GM18507 (cell line): ENCODE data around the gene SYT1.

ENCODE experiments used
- DNase-seq: peaks from one replicate; pipeline ENCODE4 v3.0.0; 2011; ENCODE audit warnings: low read depth; ENCODE audit not compliant: insufficient read length; ENCODE audit errors: extremely low spot score
- FAIRE-seq: peaks from 2 replicates; lab custom pipeline; 2011; peaks lifted over from hg19 to GRCh38; lab: Jason Lieb, UNC

Gene SYT1

DNA sequence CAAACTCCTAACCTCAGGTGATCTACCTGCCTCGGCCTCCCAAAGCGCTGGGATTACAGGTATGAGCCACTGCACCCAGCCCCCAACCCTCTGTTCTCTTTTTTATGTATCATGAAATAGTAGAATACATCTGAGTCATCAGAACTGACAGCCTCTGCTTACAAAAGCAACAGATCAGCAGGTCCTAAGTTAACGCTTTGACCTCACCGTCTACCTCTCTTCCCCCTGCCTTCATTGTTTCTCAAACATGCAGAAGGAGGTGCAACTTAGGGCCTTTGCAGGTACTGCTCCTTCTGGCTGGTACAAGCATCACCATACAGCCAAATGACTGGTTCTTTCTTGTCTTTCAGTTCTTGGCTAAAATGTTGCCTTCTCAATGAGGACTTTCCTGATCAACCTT is 577.0 kb downstream of the SYT1 start:
- FAIRE-seq (no peak), DNase-seq (no peak)

GRCh38 chr12:79442396-79442795 is 577.8 kb downstream of the SYT1 start:
- FAIRE-seq (no peak), DNase-seq (no peak)

GRCh38 chr12:79444089-79444488 is 579.5 kb downstream of the SYT1 start:
- FAIRE-seq (no peak), DNase-seq (no peak)

- FAIRE-seq = no peak
- no peak for DNase-seq
Measured at GRCh38 chr12:79448816-79449215, 584.2 kb downstream of the SYT1 start.

DNA sequence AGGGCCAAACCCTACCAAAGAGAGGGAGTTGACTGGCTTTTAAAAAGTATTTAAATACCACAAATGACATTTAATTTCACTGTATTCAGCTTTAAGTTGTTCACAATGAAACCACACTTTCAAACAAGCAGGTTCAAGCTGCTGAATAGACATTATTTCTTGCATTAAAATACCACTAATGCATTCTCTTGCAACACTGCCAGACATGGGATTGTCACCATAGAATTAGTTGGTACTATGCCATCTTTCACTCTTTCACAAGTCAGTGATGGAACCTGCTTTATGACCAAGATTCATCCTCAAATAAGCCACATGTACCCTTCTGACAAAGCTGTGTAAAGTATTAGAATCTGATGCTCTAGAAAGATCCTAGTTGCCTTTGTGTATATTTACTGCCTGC is 586.8 kb downstream of the SYT1 start:
- DNase-seq = no peak
- no peak for FAIRE-seq

DNA sequence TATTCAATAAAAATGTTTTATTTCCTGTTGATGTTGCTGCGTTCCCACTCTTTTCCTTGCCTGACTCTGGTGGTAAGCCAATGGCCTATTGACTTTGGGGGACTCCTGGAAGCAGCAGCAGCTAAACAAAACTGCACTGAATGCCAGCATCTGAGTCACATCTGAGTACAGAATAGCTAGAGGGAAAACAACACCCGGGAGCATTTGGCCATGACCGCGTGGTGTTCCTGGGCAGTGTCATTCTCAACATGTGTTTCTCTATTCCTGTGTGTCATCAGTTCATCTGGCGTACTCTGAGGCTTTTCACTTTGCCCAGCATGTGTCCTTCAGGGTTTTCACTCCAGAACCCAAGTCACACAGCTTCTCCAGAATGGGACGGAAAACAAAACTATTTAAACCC is 587.4 kb downstream of the SYT1 start:
- no peak for FAIRE-seq
- no peak for DNase-seq

DNA sequence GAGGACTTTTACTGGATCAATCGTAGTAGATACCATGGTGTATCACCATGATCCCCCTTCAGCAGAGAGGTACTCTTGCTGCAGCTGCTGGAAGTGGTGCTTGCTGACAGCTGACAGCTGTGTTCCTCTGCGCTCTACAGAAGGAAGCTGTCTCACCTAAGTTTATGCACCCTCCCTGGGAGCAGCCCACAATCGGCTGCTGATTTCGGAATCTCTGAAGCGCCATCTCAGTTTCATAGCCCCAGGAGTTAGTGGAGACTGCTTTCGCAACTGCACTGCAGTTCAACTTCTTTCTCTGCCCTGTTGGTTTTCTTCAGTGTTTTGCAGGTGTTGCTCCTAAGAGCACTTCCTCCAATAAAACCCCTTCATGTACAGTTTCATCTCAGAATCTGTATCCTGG is 588.3 kb downstream of the SYT1 start:
- FAIRE-seq = no peak
- no peak for DNase-seq

GRCh38 chr12:79453820-79454219 is 589.2 kb downstream of the SYT1 start:
- DNase-seq (no peak), FAIRE-seq (no peak)

GRCh38 chr12:79454338-79454843 is 589.8 kb downstream of the SYT1 start:
- no peak for DNase-seq
- no peak for FAIRE-seq

- DNase-seq (no peak), FAIRE-seq (no peak)
Measured at GRCh38 chr12:79455286-79455685, 590.7 kb downstream of the SYT1 start.

DNA sequence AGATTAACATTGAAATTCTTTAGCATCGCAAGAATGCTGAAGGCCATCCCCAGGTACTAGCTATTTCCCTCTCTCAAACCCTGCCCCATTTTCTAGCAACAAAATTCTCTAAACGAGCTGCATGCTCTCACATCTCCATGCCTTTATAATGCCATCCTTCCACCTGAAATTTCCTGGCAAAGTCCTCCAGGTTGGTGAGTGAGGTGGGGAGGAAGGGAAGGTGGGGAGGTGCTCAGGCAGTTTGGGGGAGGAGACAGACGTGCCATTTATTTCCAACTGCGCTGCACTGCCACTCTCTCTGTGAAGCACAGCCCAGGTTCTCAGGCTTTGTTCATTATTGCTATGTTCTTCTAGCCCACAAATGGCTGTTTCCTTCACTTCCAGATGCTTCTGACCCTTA is 617.7 kb downstream of the SYT1 start:
- DNase-seq (no peak), FAIRE-seq (no peak)

DNA sequence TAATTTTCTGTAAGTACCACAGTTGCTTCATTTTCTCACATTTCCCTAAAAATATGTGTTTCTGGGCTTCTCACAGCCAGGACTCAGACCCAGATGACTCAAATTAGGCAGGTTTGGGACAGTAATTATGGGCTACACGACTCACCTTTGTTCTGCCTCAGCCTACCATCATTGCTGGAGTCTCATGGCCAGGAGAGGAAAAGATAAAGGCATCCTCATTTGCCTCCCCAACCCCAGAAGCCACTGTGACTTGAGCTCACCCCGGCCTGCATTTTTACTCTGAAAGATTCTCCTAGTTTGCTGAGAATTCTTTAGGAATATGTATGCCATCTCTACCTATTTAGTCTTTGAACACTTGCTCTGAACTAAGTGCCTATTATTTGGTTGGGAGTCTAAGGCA is 618.3 kb downstream of the SYT1 start:
- DNase-seq (no peak), FAIRE-seq (no peak)

- no peak for FAIRE-seq
- DNase-seq = no peak
Measured at GRCh38 chr12:79486154-79486553, 621.6 kb downstream of the SYT1 start.

DNA sequence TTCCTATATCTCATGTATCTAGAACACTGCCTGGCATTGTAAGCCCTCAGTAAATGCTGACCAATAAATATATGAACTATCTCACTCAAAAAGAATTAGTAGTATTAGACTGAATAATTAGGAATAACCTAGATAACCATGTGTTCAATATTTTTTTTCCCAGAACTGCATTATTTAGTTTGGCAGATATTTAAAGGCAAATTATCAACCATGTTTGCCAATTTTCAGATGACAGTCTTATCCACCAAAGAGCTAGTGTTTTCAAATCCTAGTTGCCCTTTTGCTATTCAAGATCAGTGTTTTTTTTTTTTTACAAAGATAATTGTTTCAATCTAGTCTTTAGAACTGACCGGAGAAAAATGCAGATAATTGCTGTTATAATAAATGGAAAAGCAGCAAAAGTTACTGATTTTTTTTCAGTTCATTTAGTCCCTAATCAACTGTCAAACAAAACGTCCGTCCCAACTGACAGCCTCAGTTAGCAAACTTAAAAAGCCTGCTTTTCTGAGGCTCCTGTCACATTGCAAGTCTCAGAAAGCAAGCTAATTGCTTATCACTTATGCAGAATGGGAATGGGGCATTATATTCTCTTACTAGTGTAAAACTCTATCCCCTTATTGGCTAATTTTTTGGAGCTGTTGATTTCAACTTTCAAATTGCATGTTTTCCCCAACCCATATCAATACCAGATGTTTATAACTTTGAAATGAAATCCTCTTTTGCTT is 623.0 kb downstream of the SYT1 start:
- DNase-seq (no peak), FAIRE-seq (no peak)
